ENCODE results near the gene DNASE1L3. TPM values are rescaled to one million over a fixed set of nuclear protein-coding genes. Genes with fewer than 3 reads are reported as not detected.

The DNASE1L3 gene
- total and polyA plus RNA-seq, 2 donors (not counting 1 experiment from before 2014, with no cell fraction given) = not detected

DNA sequence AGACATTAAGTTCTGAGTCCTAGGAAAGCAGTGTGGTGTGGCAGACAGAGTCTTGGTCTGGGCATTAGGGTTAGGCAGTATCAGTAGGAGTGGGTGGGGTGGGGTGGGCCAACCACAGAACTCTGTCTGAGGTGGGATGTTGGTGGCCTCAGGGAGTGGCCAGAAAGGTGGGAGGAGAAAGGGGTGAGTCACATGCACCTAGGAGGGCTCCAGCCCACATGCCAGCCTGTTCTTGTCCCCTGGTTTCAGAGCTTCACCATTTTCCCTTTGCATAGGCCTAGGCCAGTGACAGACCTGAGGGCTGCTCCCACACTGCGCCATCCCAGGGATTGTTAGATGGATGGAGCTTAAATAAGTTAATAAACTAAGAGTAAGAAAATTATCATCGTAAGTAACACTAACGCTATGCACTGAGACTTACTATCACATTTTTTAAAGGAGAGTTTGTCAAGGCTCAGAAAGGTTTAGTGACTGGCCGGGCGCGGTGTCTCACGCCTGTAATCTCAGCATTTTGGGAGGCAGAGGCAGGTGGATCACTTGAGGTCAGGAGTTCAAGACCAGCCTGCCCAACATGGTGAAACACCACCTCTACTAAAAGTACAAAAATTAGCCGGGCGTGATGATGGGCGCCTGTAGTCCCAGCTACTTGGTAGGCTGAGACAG is 33.8 kb downstream of the DNASE1L3 start:
- Histone ChIP-seq H3K36me3 (ENCODE audit: control insufficient read depth, insufficient read depth, low read length) (no peaks in the 10 kb centered on the region), H3K4me1 (ENCODE audit: control insufficient read depth, extremely low read depth, insufficient read depth, low read length) (peaks cover 11% of the 10 kb centered on the region), H3K79me2 (ENCODE audit: control insufficient read depth, insufficient read depth, low read length) (no peaks in the 10 kb centered on the region), H3K9me3 (ENCODE audit: control insufficient read depth, insufficient read depth, low read depth, low read length) (no peaks in the 10 kb centered on the region), H3K9ac (ENCODE audit: insufficient read depth, low read length) (no peak overlapping the region), H2AFZ (ENCODE audit: low read length) (no peak overlapping the region), H3K4me2 (ENCODE audit: extremely low read depth, insufficient read depth, low read length) (no peak overlapping the region), H3K4me3 (replicated peaks in 1 of 4; ENCODE audit: control extremely low read depth in 1 of 4, insufficient read depth in 1 of 4, low read depth in 3 of 4, low read length in 4 of 4) (no peak overlapping the region), H3K27ac (ENCODE audit: insufficient read depth, low read length) (no peak overlapping the region), H4K20me1 (ENCODE audit: control insufficient read depth, extremely low read depth, insufficient read depth, low read length) (no peaks in the 10 kb centered on the region), H3K27me3 (ENCODE audit: control insufficient read depth, insufficient read depth, low read length) (peaks cover 6% of the 10 kb centered on the region)
- TF ChIP-seq, protein P1, sequence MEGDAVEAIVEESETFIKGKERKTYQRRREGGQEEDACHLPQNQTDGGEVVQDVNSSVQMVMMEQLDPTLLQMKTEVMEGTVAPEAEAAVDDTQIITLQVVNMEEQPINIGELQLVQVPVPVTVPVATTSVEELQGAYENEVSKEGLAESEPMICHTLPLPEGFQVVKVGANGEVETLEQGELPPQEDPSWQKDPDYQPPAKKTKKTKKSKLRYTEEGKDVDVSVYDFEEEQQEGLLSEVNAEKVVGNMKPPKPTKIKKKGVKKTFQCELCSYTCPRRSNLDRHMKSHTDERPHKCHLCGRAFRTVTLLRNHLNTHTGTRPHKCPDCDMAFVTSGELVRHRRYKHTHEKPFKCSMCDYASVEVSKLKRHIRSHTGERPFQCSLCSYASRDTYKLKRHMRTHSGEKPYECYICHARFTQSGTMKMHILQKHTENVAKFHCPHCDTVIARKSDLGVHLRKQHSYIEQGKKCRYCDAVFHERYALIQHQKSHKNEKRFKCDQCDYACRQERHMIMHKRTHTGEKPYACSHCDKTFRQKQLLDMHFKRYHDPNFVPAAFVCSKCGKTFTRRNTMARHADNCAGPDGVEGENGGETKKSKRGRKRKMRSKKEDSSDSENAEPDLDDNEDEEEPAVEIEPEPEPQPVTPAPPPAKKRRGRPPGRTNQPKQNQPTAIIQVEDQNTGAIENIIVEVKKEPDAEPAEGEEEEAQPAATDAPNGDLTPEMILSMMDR (conservative IDR thresholded peaks at IDR 0.05 in 1 of 2, IDR thresholded peaks at IDR 0.05 in 1 of 2; ENCODE audit: low read depth in 1 of 2, low read length in 2 of 2) = no peak
- TF ChIP-seq EZH2 (IDR thresholded peaks at IDR 0.05; ENCODE audit: low read length, missing control alignments) = no peak
- no peak for DNase-seq (ENCODE audit: low read depth in 2 of 2)

DNA sequence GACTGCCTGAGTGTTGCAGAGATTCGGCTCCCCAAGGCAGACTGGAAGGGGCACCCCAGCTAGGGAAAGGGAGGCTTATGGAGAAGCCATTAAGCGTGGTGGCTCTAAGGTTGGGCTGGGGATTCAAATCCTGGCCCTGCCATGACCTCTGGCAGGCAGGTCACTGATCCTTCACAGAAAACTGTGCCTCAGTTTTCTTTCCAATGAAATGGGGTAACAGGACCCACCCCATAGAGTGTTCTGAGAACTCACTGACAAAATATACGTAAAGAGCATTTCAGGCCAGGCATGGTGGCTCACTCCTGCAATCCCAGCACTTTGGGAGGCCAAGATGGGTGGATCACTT is 34.6 kb downstream of the DNASE1L3 start:
- Histone ChIP-seq H3K4me3 (replicated peaks in 1 of 4; ENCODE audit: control extremely low read depth in 1 of 4, insufficient read depth in 1 of 4, low read depth in 3 of 4, low read length in 4 of 4) (no peak overlapping the region), H3K4me1 (ENCODE audit: control insufficient read depth, extremely low read depth, insufficient read depth, low read length) (peaks cover 11% of the 10 kb centered on the region), H3K4me2 (ENCODE audit: extremely low read depth, insufficient read depth, low read length) (no peak overlapping the region), H3K27me3 (ENCODE audit: control insufficient read depth, insufficient read depth, low read length) (no peaks in the 10 kb centered on the region), H3K9ac (ENCODE audit: insufficient read depth, low read length) (no peak overlapping the region), H3K27ac (ENCODE audit: insufficient read depth, low read length) (no peak overlapping the region), H3K9me3 (ENCODE audit: control insufficient read depth, insufficient read depth, low read depth, low read length) (no peaks in the 10 kb centered on the region), H3K79me2 (ENCODE audit: control insufficient read depth, insufficient read depth, low read length) (no peaks in the 10 kb centered on the region), H4K20me1 (ENCODE audit: control insufficient read depth, extremely low read depth, insufficient read depth, low read length) (no peaks in the 10 kb centered on the region), H2AFZ (ENCODE audit: low read length) (no peak overlapping the region), H3K36me3 (ENCODE audit: control insufficient read depth, insufficient read depth, low read length) (no peaks in the 10 kb centered on the region)
- no peak for DNase-seq (ENCODE audit: low read depth in 2 of 2)
- TF ChIP-seq, protein P1 (conservative IDR thresholded peaks at IDR 0.05 in 1 of 2, IDR thresholded peaks at IDR 0.05 in 1 of 2; ENCODE audit: low read depth in 1 of 2, low read length in 2 of 2) = no peak
- TF ChIP-seq EZH2 (IDR thresholded peaks at IDR 0.05; ENCODE audit: low read length, missing control alignments) = no peak

DNA sequence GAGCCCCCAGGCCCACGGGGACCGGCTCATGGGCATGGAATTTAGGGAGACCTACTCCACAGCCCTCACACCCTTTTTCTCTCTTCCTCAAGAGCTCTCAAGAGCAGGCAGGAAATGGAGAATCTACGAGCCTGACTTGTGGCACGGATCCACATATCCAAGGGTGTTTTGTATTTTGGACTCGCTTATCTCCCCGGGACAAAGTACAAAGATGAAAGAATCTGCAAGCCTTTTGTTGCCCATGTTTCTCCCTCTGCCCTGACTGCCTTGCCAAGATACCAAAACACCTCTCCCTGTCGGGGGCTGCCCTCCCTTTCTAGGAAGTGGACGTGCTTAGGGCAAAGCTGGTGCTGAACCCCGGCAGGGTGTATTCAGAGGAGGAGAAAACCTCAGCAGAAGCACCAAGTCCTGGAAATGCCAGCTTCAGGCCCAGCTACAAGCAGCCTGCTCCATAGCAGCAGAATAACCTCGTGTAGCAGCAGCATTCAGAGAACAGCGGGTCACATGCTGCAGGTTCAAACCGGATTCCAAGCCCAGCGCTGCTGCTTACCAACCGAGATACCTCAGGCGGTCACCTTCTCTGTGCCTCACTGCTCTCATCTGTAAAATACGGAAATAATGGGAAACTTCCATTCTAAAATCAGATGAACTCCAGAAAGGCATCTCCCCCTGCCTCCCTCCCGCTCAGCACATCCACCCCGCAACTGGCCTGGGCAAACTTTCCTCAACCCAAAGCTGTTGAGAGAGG is 35.2 kb downstream of the DNASE1L3 start:
- peak in 1 of 2 donors; percentile 65 for DNase-seq (ENCODE audit: low read depth in 2 of 2)
- Histone ChIP-seq H3K4me2 (ENCODE audit: extremely low read depth, insufficient read depth, low read length) (peak overlapping the region; percentile 30), H3K9ac (ENCODE audit: insufficient read depth, low read length) (no peak overlapping the region)

More for the DNA sequence above, 35.2 kb downstream of the DNASE1L3 start:
- Histone ChIP-seq H3K9me3 (ENCODE audit: control insufficient read depth, insufficient read depth, low read depth, low read length) (no peaks in the 10 kb centered on the region), H3K79me2 (ENCODE audit: control insufficient read depth, insufficient read depth, low read length) (no peaks in the 10 kb centered on the region), H3K4me1 (ENCODE audit: control insufficient read depth, extremely low read depth, insufficient read depth, low read length) (peaks cover 11% of the 10 kb centered on the region), H3K27me3 (ENCODE audit: control insufficient read depth, insufficient read depth, low read length) (no peaks in the 10 kb centered on the region), H3K4me3 (replicated peaks in 1 of 4; ENCODE audit: control extremely low read depth in 1 of 4, insufficient read depth in 1 of 4, low read depth in 3 of 4, low read length in 4 of 4) (no peak overlapping the region), H2AFZ (ENCODE audit: low read length) (no peak overlapping the region), H4K20me1 (ENCODE audit: control insufficient read depth, extremely low read depth, insufficient read depth, low read length) (no peaks in the 10 kb centered on the region), H3K36me3 (ENCODE audit: control insufficient read depth, insufficient read depth, low read length) (no peaks in the 10 kb centered on the region), H3K27ac (ENCODE audit: insufficient read depth, low read length) (no peak overlapping the region)
- TF ChIP-seq, protein P1 (conservative IDR thresholded peaks at IDR 0.05 in 1 of 2, IDR thresholded peaks at IDR 0.05 in 1 of 2; ENCODE audit: low read depth in 1 of 2, low read length in 2 of 2) = no peak
- no peak for TF ChIP-seq EZH2 (IDR thresholded peaks at IDR 0.05; ENCODE audit: low read length, missing control alignments)

Data from fibroblast of lung (primary cell).